GM21515 (cell line): ENCODE data around the gene C2orf66.

ENCODE experiments used
- ATAC-seq: cut with Tn5 transposase; IDR thresholded peaks from one replicate; pipeline ENCODE4 v1.9.1; 2021; ENCODE audit not compliant: unreplicated experiment

C2orf66 gene

DNA sequence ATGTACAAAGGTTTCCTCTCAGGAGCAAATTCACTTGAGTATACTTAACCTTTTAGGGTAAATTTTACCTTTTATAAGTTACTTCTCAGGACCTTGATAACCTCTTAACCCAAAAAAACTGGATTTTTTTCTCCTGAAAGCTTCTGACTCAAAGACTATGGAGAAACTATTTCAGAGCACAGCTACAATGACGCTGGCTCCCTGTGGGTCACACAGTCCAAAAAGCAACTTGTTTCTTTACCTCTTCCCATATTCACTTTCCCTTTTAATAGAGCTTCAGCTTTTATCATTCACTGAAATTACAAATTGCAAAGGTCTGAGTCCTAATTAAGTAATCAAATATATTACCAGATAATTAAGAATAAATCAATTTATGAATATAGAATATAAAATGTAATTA lies 42.1 kb downstream of the C2orf66 start:
- ATAC-seq: no peak

DNA sequence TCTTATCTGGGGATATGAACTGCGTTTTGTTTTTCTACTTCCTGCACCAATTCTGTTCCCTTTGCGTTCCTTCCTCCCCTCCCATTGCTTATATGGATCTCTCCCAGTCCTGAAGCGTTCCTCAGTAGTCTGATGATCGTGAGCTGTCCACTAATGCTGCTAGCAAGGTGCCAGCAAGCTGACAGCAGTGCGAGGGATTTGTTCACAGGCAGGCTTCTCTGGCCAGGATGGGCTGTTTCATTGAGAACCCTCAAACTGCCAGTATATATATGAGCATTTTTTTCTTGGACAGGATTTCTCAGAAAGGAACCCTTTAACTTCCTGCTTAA lies 49.8 kb downstream of the C2orf66 start:
- ATAC-seq: no peak

DNA sequence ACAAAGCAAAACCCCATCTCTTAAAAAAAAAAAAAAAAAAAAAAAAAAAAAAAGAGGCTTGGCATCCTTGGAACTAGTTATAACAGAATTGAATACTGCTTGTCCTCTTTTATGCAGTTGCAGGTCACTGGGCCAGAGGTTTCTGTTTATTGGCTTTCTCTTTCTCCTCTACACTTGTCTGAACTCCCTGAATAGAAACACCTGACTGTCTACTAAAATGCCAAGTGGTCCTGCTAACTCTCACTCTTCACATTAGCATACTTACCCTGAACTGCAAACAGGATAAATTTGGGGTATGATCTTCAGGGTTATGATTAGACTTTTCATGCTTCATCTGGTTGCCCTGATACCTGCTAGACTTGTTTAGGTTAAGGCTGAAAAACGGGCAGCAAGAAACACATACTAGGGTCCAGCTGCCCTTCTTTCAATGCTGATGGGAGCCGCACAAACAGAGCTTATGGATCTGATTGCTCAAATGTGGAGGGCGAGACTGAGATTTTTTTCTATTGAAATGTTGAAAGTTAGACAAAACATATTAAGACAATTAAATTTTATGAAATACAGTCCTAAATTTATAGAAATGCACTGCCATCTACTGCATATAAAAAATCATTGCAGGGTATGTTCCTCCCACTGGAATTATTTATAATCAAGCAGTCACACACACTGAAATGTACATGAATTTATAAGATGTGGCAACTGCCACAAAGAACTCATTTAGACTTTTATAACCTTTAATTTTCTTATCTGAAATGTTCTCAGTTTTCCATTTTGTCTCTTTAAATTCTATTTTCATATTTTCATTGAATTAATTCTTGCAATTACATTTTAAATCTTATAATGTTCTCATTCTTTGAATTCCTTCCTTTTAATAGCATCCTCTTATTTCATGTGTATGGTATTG lies 50.4 kb downstream of the C2orf66 start:
- ATAC-seq: no peak
